GM21786 (cell line): ENCODE results near the gene ZNF280A.
"Not testable (repeated sequence)": the region's sequence is repeated elsewhere in the genome, so short reads cannot be mapped to it uniquely, and the experiment has no call there.

Experiments used
- ATAC-seq: cut with Tn5 transposase; IDR thresholded peaks from one replicate; pipeline ENCODE4 v1.9.1; 2021; ENCODE audit not compliant: unreplicated experiment

The ZNF280A gene

DNA sequence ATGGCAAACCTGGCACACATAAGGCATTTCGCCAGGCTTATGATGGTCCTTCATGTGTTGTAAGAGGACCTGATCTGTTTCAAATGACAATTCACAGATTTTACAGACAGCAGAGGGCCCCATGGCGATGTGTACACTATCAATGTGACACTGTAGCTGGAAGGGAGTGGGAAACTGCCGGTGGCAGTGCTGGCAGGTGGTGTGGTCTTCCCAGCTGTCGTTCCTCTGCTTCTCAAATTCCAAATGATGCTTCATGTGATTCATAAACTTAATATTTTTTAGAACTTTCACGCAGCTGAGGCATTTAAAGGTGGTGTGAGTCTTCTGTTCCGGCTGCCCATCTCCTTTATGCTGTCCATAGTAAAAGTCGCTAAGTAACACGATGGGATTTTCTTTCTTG is 5.6 kb downstream of the ZNF280A start:
- ATAC-seq = not testable (repeated sequence)

DNA sequence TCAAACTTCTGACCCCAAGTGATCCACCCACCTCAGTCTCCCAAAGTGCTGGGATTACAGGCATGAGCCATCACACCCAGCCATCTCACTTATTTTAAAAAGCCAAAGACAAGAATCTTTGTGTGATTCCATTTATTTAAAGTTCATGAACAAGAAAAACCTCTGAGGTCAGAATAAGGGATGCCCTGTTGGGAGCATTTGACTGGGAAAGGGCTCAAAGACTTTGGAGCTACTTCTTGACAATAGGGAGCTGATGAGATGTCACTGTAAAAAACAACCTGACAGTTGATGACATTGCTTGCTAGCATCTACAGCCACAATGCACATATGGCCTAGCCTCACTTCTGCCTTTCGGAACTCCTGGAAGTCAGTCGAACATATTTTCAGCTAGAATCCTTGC is 6.5 kb downstream of the ZNF280A start:
- ATAC-seq = no peak

DNA sequence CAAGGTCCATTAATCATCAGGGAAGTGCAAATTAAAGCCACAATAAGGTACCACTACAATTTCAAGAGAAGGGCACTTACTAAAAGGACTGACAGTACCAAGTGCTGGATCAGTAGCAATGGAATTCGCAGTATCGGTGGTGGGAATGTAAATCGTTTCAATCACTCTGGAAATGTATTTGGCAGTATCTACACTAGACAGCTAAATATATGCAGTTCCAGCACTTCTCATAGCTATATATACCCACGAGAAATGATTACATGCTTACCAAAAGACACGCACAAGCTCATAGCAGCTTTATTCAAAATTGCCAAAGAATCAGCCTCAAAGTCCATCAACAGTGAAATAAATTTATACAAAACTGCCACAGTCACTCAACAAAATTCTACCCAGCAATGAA is 7.1 kb downstream of the ZNF280A start:
- ATAC-seq = no peak

DNA sequence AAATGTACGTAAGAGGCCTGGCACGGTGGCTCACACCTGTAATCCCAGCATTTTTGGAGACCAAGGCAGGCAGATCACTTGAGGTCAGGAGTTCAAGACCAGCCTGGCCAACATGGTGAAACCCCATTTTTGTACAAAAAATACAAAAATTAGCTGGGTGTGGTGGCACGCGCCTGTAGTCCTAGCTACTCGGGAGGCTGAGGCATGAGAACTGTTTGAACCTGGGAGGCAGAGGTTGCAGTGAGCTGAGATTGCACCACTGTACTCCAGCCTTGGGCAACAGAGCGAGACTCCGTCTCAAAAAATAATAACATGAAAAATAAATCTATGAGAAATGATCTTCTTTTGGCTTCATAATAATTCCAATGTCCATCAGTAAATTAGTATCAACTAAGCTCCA is 9.2 kb downstream of the ZNF280A start:
- not testable (repeated sequence) for ATAC-seq

DNA sequence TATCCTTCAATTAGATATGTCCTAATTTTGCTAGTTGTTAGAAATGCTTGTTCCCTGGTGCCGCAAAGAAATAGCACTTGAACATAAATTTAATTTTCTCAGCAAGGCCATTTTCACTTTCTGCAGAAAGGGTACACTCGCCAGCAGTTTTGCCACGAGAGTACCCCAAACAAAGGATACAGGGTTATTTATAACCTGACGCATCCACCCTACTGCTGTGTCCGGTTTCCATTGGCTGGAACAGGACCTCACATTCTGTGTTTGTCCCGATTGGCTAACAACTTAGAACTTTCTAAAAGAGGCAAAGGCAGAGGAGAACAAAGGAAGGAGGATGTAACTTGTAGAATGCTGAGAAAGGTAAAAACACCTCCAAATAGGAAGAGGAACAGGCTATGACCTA is 10.2 kb downstream of the ZNF280A start:
- not testable (repeated sequence) for ATAC-seq

DNA sequence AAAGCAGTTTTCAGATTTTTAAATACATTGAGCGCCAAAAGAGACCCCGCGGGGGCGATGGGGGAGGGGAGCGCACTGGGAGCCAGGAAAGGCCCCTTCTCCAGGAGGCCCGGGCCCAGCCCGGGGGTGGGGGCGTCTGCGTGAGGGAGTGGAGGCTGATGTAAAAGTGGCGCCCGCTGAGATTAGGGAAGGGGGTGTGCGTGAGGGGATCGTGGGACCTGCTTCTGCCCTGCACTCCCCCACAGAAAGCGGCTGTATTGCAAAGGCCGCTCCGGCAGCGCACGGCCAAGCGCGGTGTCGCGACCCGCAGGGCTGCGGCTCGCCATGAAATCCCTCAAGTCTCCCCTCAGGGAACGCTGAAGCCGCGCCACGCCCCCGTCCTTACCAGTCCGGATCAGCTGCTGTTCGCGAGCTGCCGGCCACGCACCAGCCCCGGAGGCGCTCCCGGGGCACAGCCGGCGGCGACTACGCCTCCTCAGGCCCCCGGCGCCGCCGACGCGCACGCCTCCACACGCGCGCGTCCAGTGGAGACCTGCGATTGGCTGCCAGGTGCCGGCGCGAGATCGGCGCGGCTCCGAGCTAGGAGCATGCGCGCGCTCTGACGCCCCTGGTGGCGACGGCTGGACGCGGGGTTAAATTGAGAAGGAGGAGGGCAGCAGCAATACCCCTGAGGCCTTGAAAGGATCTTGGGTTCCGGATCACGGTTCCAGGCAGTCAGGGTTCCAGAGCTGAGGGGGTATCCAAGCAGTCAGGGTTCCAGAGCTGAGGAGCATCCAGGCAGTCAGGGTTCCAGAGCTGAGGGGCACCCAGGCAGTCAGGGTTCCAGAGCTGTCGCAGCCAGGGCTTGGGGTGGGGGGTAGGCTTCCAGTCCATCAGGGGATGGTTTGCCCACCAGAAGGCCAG is 11.5 kb downstream of the ZNF280A start, which contains the start of gene ZNF280B:
Gene ZNF280B (minus strand): TSS at position 469 of the 903 bp plus-strand sequence. CDS start 19,344 bp downstream, outside the sequence.
- ATAC-seq = peak; percentile 80

DNA sequence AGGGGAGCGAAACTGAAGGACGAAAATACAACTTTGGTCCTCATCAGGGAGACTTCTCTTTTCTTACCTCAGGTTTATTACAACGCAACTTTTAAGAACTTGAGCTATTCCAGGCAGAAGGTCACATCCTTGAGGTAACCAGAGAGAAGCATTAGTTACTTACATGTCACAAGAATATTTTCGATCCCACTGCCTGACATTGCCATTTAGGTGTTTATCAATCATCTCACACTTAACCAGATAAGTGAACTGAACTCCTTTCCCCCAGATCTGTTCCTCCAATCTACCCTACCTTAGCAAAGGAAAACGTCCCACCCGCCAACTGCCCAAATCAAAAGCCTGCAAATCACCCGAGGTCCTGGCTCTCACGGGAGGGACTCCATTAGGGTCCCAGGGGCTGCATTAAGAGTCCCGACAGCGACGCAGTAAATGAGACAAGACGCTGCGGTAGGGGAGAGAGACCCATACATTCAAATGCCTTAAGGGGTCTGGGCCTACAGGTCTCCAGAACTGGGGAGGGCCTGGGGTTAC is 12.3 kb downstream of the ZNF280A start:
- no peak for ATAC-seq

DNA sequence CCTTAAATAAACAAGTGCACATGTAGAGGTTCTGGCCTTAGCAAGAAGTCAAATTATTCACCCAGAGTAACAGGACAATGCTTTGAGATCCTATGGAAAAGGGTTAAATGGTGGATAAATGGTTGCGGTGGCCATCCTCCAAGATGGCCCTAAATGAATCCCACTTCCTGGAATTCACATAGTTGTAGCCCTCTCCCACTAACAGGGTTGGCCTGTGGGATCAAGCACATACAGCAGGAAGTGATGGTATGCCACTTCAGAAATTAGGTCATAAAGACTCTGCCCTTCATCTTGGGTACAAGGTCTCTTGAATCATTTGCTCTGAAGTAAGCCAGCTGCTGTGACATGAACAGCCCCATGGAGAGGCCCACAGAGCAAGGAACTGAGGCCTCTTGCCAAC is 13.3 kb downstream of the ZNF280A start:
- ATAC-seq = no peak

DNA sequence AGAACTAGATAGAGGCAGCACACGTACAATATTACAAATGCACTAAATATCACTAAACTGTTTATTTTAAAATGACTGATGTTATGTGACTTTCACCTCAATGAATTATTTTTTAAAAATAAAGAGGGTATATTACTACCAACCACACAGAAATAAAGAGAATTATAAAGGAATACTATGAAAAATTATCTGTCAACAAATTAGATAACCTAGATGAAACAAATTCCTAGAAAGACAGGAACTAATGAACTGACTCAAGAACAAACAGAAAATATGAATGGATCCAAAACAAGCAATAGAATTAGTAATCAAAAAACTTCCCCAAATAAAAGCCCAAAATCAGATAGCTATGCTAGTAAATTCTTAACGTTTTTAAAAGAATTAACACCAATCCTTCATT is 21.8 kb downstream of the ZNF280A start:
- ATAC-seq = no peak

DNA sequence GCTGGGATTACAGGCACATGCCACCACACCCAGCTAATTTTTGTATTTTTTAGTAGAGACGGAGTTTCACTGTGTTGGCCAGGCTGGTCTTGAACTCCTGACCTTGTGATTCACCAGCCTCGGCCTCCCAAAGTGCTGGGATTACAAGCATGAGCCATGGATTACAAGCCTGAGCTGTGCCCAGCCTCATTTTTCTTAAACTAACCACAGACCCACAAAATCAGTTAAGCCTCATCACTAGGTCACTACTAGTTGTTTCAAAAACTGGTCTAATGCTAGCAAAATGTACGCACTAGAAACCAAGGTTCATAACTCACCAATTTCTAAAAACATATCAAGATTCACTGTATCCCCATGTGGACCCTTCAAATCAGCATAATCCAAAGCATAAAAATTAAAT is 28.5 kb downstream of the ZNF280A start:
- not testable (repeated sequence) for ATAC-seq

DNA sequence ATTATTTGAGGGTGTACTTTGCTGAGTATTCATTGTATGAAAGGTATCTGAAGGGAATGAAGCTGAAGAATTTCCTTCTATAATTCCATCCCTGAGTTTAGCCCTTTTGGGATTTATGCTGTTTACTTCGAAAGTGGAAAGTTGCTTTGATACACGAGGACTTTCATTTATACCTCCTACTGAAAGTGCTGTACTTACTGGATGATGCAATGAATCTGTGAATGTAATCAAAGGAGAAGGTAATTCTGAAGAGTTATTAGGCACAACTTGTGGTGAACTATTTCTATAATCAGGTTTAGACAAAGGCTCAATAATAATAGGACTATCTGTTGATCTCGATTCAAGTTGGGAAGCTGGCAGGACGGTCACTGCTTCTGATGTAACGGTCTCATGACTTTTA is 31.3 kb downstream of the ZNF280A start:
- ATAC-seq = no peak

DNA sequence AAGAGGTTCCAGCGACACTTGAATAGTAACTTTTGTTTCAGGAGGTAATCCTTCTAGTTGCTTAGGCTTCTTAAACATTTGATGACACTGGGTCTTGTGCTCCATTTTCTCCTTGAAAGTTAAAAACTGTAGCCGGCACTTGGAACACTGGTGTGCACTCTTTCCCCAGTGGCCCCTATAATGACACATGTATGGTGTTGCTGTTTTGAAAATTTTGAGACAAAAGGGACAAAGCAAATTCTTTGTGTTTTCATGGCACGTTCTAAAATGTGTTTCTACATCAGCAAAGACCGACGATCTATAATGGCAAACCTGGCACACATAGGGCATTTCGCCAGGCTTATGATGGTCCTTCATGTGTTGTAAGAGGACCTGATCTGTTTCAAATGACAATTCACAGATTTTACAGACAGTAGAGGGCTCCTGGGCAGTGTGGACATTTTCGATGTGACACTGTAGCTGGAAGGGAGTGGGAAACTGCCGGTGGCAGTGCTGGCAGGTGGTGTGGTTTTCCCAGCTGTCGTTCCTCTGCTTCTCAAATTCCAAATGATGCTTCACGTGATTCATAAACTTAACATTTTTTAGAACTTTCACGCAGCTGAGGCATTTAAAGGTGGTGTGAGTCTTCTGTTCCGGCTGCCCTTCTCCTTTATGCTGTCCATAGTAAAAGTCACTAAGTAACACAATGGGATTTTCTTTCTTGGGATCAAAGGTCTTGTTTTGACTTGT is 32.0 kb downstream of the ZNF280A start:
- no peak for ATAC-seq

DNA sequence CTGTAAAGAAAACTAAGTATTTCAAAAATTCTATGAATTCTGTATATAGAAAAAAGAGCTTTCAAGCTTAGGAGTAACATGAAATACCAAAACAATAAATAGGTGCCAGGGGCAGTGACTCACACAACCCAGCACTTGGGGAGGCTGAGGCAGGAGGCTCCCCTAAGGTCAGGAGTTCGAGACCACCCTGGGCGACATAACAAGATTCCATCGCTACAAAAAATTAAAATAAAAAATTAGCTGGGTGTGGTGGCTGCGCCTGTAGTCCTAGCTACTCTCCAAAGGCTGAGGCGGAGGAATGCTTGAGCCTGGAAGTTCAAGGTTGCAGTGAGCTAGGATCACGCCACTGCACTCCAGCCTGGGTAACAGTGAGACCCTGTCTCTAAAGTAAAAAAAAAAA is 33.0 kb downstream of the ZNF280A start:
- ATAC-seq = no peak

DNA sequence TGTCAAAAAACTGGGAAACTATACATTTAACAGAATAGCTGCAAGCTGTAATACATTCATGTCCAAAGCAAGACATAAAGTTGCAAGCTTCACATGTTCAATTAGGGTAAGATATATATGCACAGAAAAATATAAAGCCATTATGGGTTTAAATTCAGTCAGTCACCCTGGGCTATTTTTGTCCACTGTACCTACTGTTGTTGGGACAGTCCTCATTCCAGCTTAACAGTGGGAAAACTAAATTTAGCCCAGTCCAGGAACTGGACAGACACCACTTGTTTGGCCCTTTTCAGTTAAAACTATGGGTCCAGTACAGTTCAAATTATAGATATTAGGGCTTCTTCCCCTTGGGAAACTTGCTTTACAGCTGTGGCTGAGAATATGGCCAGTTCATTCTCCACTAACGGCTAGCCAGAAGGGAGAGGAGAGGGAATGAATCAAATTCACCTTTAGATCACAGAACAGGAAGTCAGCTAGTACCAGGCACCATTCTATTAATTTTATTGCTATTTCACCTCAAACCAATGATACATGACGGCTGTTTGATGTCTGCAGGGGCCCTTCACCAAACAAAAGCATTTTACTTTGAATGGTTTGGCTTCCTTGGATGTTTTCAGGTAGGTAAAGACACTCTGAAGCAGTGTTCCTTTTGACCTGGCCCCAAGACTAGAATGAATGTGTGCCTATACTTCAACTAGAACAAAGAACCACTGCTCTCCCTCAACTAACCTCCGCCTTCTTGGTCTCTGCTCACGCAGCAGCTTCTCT is 33.8 kb downstream of the ZNF280A start:
- ATAC-seq = no peak

DNA sequence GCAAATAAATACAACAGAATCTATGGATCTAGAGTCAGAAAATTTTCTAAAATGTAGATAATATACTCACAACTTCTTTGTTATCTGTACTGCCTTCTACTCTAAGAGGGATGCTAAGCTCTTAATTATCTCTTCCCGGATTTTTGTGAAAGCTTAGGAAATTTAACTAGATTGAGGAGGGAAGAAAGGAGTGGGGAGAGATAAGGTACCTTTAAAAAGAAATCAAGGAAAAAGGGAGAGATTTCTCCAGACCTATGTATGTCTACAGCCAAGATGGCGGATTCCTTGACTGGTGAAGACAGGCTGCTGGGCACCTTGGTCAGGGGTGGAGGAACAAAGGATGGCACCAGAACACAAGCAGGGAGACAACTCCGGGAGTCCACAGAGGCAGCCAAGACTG is 34.5 kb downstream of the ZNF280A start:
- ATAC-seq = no peak

DNA sequence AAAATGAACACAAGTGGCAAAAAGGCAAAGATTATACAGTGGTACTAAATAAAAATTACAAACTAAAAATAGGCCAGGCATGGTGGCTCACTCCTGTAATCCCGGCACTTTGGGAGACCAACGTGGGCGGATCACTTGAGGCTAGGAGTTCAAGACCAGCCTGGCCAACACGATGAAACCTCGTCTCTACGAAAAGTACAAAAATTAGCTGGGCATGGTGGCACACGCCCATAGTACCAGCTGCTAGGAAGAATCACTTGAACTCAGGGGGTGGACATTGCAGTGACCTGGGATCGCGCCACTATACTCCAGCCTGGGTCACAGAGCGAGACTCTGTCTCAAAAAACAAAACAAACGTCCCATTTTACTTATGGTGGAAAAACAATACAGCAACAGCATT is 36.0 kb downstream of the ZNF280A start:
- no peak for ATAC-seq

DNA sequence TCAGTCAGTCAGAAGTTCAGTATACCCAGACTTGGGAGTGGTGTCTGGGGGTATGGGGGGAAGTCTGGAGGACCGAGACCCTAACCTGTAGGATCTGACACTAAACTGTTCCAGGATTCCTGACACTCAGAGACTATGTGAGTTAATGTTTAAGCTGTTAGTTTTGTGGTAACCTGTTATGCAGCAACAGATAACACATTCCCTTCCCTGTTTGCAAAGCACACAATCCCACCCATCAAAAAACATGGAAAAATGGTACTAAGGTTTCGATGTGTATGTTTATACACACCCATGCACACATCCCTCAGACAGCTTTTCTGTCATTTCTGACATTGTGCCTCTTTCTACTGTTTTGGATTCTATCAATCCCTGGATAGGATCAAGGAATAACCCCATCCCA is 39.1 kb downstream of the ZNF280A start:
- ATAC-seq = no peak

DNA sequence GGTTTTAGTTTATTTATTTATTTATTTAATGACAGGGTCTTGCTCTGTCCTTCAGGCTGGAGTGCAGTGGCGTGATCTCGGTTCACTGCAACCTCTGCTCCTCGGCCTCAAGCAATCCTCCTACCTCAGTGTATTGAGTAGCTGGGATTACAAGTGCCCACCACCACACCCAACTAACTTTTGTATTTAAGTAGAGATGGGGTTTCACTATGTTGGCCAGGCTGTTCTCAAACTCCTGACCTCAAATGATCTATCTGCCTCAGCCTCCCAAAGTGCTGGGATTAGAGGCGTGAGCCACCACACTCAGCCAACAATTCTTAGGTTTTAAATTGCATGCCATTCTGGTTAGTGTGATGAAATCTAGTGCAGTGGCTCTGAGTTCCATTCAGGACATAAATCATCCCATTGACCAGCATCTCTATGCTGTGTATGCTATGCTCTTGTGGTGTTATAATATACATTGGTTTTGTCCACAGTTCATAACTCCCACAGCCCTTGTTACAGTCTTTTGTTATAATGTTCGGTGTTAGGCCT is 40.0 kb downstream of the ZNF280A start:
- ATAC-seq = no peak

DNA sequence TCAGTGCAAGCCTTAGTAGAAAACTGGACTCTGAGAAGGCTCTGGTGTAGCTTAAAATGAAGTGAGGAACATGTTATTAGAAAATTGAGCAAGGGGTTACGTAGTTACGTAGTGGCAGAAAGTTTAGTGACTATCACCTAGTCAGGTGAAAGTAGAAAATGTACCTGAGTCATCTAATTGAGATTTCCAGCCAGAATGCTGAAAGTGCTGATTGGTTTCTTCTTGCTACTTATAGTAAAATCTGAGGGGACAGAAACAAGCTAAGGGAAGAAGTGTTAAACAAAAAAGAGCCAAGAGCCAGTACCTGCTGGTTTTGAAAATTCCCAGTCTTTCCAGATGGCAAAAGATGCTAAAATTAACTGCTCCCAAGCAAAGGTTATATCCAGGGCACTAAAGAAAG is 41.0 kb downstream of the ZNF280A start:
- no peak for ATAC-seq

DNA sequence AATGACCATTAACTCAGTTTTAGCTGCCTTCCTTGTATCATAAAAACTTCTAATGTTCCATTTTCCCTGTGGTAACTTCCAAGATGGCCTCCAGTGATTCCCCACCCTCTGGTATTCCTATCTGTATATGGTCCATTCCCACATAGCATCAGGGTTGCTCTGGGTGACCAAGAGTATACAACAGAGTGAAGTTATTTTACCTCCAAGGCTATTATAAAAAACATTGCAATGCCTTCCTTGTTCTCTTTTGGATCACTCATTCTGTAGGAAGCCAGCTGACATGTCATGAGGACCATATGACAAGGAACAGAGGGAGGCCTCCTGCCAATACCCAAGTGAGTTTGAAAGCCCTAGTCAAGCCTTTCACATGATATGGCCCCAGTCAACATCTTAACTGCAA is 41.6 kb downstream of the ZNF280A start:
- no peak for ATAC-seq

DNA sequence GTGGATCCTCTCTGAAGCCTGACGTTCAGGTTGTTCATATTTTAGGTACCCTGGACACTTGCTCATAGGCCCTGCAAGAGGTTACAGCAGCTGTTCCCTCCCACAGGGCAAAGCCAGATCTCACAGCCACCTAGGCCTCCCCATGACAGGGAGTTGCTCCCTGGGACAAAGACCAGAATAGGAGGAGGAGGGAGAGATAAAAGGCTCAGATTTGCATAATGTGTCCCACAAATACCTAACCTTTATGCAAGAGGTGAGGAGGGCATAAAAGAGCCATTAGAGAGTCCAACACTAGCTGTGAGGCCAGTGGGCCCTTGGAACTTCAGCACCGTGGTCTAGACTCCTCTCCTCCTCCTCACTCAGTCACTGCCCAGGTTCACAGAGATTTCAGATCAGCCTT is 45.3 kb downstream of the ZNF280A start:
- no peak for ATAC-seq
